H1 (cell line): ENCODE measurements around the gene KCNH1. TPM values are rescaled to one million over a fixed set of nuclear protein-coding genes. Genes with fewer than 3 reads are reported as not detected.

Experiments
- CTCF ChIA-PET: fragments of 300-600 bp; sonication (Branson Sonifier 250); formaldehyde crosslinking; loops from one replicate; lab custom pipeline; 2021; ENCODE audit not compliant: partially characterized antibody; lab: Charles Lee
- POLR2A ChIA-PET: fragments of 300-600 bp; sonication (Branson Sonifier 250); formaldehyde crosslinking; loops from one replicate; lab custom pipeline; 2021; ENCODE audit warnings: inconsistent platforms; ENCODE audit not compliant: partially characterized antibody; lab: Charles Lee
- DNase-seq, 2 experiments: peaks; one replicate each; pipeline versions ENCODE4 v3.0.0 to v3.0.0-alpha.2; 2010 to 2022; ENCODE audit warnings: low spot score in 2 of 2, low read depth in 1 of 2, mixed read lengths in 1 of 2
- FAIRE-seq: peaks from 2 replicates; lab custom pipeline; 2011; peaks lifted over from hg19 to GRCh38; lab: Jason Lieb, UNC
- H2AFZ ChIP-seq: 2 replicates; pipeline ENCODE4 v1.8.1; 2012; ENCODE audit warnings: low read length, inconsistent platforms
- H2AK5ac ChIP-seq: 2 replicates; pipeline ENCODE4 v1.6.1; 2013; ENCODE audit warnings: low read depth, low read length
- H2BK120ac ChIP-seq: replicated peaks from 2 replicates; pipeline ENCODE3; 2013; ENCODE audit warnings: low read depth, low read length, inconsistent platforms
- H2BK12ac ChIP-seq: 2 replicates; pipeline ENCODE4 v1.6.1; 2013; ENCODE audit warnings: low read depth, low read length
- H2BK15ac ChIP-seq: 2 replicates; pipeline ENCODE4 v1.6.1; 2013; ENCODE audit warnings: low read length
- H2BK20ac ChIP-seq: 2 replicates; pipeline ENCODE4 v1.6.1; 2013; ENCODE audit warnings: low read length
- H2BK5ac ChIP-seq: 2 replicates; pipeline ENCODE4 v1.6.1; 2013; ENCODE audit warnings: low read depth, low read length
- H3K14ac ChIP-seq: 2 replicates; pipeline ENCODE4 v1.6.1; 2013; ENCODE audit warnings: inconsistent platforms; ENCODE audit not compliant: insufficient read length
- H3K18ac ChIP-seq: 2 replicates; pipeline ENCODE4 v1.6.1; 2013; ENCODE audit warnings: low read length; ENCODE audit errors: extremely low read depth
- H3K23ac ChIP-seq: 2 replicates; pipeline ENCODE4 v1.6.1; 2013; ENCODE audit warnings: inconsistent platforms; ENCODE audit not compliant: insufficient read length
- H3K23me2 ChIP-seq: 2 replicates; pipeline ENCODE4 v1.6.1; 2013; ENCODE audit warnings: low read depth, low read length
- H3K27ac ChIP-seq: 2 replicates; pipeline ENCODE4 v1.6.1; 2011; ENCODE audit warnings: low read depth, low read length, inconsistent platforms
- H3K27me3 ChIP-seq, 4 experiments: replicated peaks in 1 of 4; 1 replicate in 1 of 4; 2 replicates in 3 of 4; pipeline versions ENCODE4 v1.6.1 to v1.8.1; 2011 to 2013; ENCODE audit warnings: low read length in 3 of 4, mild to moderate bottlenecking in 3 of 4, inconsistent platforms in 2 of 4, mixed read lengths in 2 of 4, moderate library complexity in 1 of 4; ENCODE audit not compliant: control insufficient read depth in 3 of 4, insufficient read depth in 3 of 4; ENCODE audit errors: extremely low read depth in 1 of 4
- H3K36me3 ChIP-seq, 4 experiments: 2 replicates each; pipeline versions ENCODE4 v1.6.1 to v1.8.1; 2011 to 2013; ENCODE audit warnings: mild to moderate bottlenecking in 4 of 4, low read length in 3 of 4, moderate library complexity in 2 of 4, control low read depth in 1 of 4, inconsistent platforms in 1 of 4; ENCODE audit not compliant: insufficient read depth in 4 of 4, control insufficient read depth in 2 of 4
- H3K4ac ChIP-seq: replicated peaks from 2 replicates; pipeline ENCODE3; 2013; ENCODE audit warnings: low read length, low read depth, mixed read lengths, inconsistent platforms; ENCODE audit not compliant: insufficient read length
- H3K4me1 ChIP-seq, 4 experiments: replicated peaks in 1 of 4; 1 replicate in 1 of 4; 2 replicates in 3 of 4; pipeline versions ENCODE4 v1.6.1 to v1.8.1; 2011 to 2013; ENCODE audit warnings: low read length in 3 of 4, inconsistent platforms in 2 of 4, mixed read lengths in 1 of 4; ENCODE audit not compliant: insufficient read depth in 4 of 4, control insufficient read depth in 3 of 4
- H3K4me2 ChIP-seq, 2 experiments: 2 replicates each; pipeline versions ENCODE4 v1.6.1 to v1.8.1; 2011 to 2013; ENCODE audit warnings: low read depth in 2 of 2, low read length in 2 of 2, control low read depth in 1 of 2, inconsistent platforms in 1 of 2, mild to moderate bottlenecking in 1 of 2; ENCODE audit not compliant: insufficient read depth in 1 of 2
- H3K4me3 ChIP-seq, 4 experiments: fragments of 200-600, 300-600 bp in 1 of 4; sonication (generic), shearing (Covaris generic), sonication (Bioruptor Twin) in 1 of 4; 2 replicates each; pipeline versions ENCODE4 v1.5.1 to v1.8.1; 2011 to 2016; ENCODE audit warnings: low read length in 4 of 4, low read depth in 3 of 4, control low read depth in 2 of 4, inconsistent platforms in 2 of 4, mild to moderate bottlenecking in 2 of 4, mixed read lengths in 1 of 4, moderate library complexity in 1 of 4; ENCODE audit not compliant: insufficient read depth in 2 of 4; ENCODE audit errors: extremely low read depth in 1 of 4
- H3K56ac ChIP-seq: replicated peaks from 2 replicates; pipeline ENCODE3; 2013; ENCODE audit warnings: low read depth, mild to moderate bottlenecking, mixed read lengths, low read length, inconsistent platforms; ENCODE audit not compliant: insufficient read length
- H3K79me1 ChIP-seq: 2 replicates; pipeline ENCODE4 v1.6.1; 2013; ENCODE audit warnings: low read depth, low read length, control low read depth
- H3K79me2 ChIP-seq, 2 experiments: 2 replicates each; pipeline versions ENCODE4 v1.6.1 to v1.8.1; 2012 to 2013; ENCODE audit warnings: low read length in 2 of 2, mild to moderate bottlenecking in 2 of 2, inconsistent platforms in 1 of 2; ENCODE audit not compliant: insufficient read depth in 2 of 2, control insufficient read depth in 1 of 2
- H3K9ac ChIP-seq, 4 experiments: replicated peaks in 1 of 4; 1 replicate in 1 of 4; 2 replicates in 3 of 4; pipeline versions ENCODE4 v1.6.1 to v1.8.1; 2011 to 2013; ENCODE audit warnings: low read depth in 3 of 4, low read length in 3 of 4, control low read depth in 2 of 4, mild to moderate bottlenecking in 2 of 4, moderate library complexity in 2 of 4, inconsistent platforms in 1 of 4; ENCODE audit errors: extremely low read depth in 1 of 4
- H3K9me3 ChIP-seq, 2 experiments: 2 replicates each; pipeline versions ENCODE4 v1.6.1 to v1.8.1; 2012 to 2013; ENCODE audit warnings: mild to moderate bottlenecking in 2 of 2, moderate library complexity in 2 of 2, control low read depth in 1 of 2, inconsistent platforms in 1 of 2, low read depth in 1 of 2, low read length in 1 of 2, mixed read lengths in 1 of 2; ENCODE audit not compliant: insufficient read depth in 2 of 2
- H4K20me1 ChIP-seq, 2 experiments: replicated peaks in 1 of 2; 2 replicates each; pipeline versions ENCODE3 to v1.8.1; 2011 to 2013; ENCODE audit warnings: inconsistent platforms in 2 of 2, low read length in 2 of 2, mild to moderate bottlenecking in 1 of 2; ENCODE audit not compliant: insufficient read depth in 2 of 2, control insufficient read depth in 1 of 2
- H4K5ac ChIP-seq: 2 replicates; pipeline ENCODE4 v1.6.1; 2013; ENCODE audit warnings: low read length, low read depth, mixed read lengths, inconsistent platforms; ENCODE audit not compliant: insufficient read length
- H4K8ac ChIP-seq: 2 replicates; pipeline ENCODE4 v1.8.0; 2013; ENCODE audit warnings: mild to moderate bottlenecking, moderate library complexity, low read length, inconsistent platforms; ENCODE audit not compliant: insufficient read depth; ENCODE audit errors: extremely low read depth
- H4K91ac ChIP-seq: replicated peaks from 2 replicates; pipeline ENCODE3; 2013; ENCODE audit warnings: low read length, mixed read lengths, inconsistent platforms; ENCODE audit not compliant: insufficient read length
- BCL11A ChIP-seq, 2 experiments: IDR thresholded peaks; one replicate each; pipeline ENCODE4 v1.6.1; 2011; ENCODE audit warnings: low read depth in 2 of 2, low read length in 2 of 2, mild to moderate bottlenecking in 2 of 2
- CBX8 ChIP-seq: fragments of 300-800, 300-1000 bp; sonication (generic); IDR thresholded peaks from 2 replicates; pipeline ENCODE4 v1.7.1; 2016; ENCODE audit warnings: low read depth, low read length, borderline replicate concordance
- CEBPB ChIP-seq: IDR thresholded peaks from 2 replicates; pipeline ENCODE4 v1.6.1; 2012; ENCODE audit warnings: low read depth, low read length
- HDAC6 ChIP-seq: IDR thresholded peaks from one replicate; pipeline ENCODE4 v1.7.1; 2012; ENCODE audit warnings: low read depth, mild to moderate bottlenecking, inconsistent platforms, low read length, moderate library complexity
- NANOG ChIP-seq: IDR thresholded peaks from 2 replicates; pipeline ENCODE4 v1.6.1; 2011; ENCODE audit warnings: low read length, low read depth, mild to moderate bottlenecking, inconsistent platforms; ENCODE audit not compliant: insufficient read depth, poor library complexity, severe bottlenecking
- NRF1 ChIP-seq: IDR thresholded peaks from 2 replicates; pipeline ENCODE4 v1.6.1; 2011; ENCODE audit warnings: mild to moderate bottlenecking, low read depth, low read length, improper control_type of control experiment
- SAP30 ChIP-seq: fragments of 300-600 bp; sonication (generic); IDR thresholded peaks from 2 replicates; pipeline ENCODE4 v1.7.1; 2012; ENCODE audit warnings: low read length, moderate library complexity, mild to moderate bottlenecking, inconsistent platforms; ENCODE audit not compliant: insufficient read depth, insufficient replicate concordance
- SIX5 ChIP-seq: IDR thresholded peaks from 2 replicates; pipeline ENCODE4 v1.6.1; 2011; ENCODE audit warnings: mild to moderate bottlenecking, low read depth, low read length
- USF2 ChIP-seq: IDR thresholded peaks from 2 replicates; pipeline ENCODE4 v1.6.1; 2011; ENCODE audit warnings: low read length, improper control_type of control experiment
- WGBS, 2 experiments: shearing (Covaris generic) in 1 of 2; methylation state at CpG; one replicate each; pipeline versions ENCODE4 v1.1.6 to v1.1.7; 2013 to 2015; ENCODE audit warnings: low lambda C conversion rate in 2 of 2, mixed read lengths in 2 of 2, inconsistent platforms in 1 of 2, low coverage in 1 of 2, missing lambda C conversion rate in 1 of 2; ENCODE audit not compliant: insufficient replicate concordance in 2 of 2, insufficient coverage in 1 of 2, insufficient read length in 1 of 2; ENCODE audit errors: extremely low coverage in 1 of 2, missing lambda C conversion rate in 1 of 2; 5-methylcytosine and 5-hydroxymethylcytosine counted together
- polyA plus RNA-seq, 7 experiments: library from polyadenylated mRNA; depleted of rRNA in 3 of 7; stranded (reverse) in 5 of 7; unstranded in 2 of 7; fragments of >200 nt in 5 of 7; fragments of 200-250 nt in 2 of 7; gene quantifications; 1 replicate in 5 of 7; 2 replicates in 1 of 7; 4 replicates in 1 of 7; pipeline versions ENCODE4 v1.2.1 to v1.2.3, GENCODE V29; 2011 to 2013; ENCODE audit warnings: missing spikeins in 2 of 7, mixed read lengths in 2 of 7
- total RNA-seq: library from RNA; stranded (reverse); fragmentation: NEBNext Ultra II Directional; extraction: Animal tissue kit (Norgen Biotek cat#: 25700); gene quantifications from 2 replicates; pipeline ENCODE4 v1.2.1, GENCODE V29; 2021
- TF ChIP-seq, protein P1 (sequence below): IDR thresholded peaks from 2 replicates; pipeline ENCODE4 v1.6.1; 2012; ENCODE audit warnings: inconsistent platforms

KCNH1 gene
- total and polyA plus RNA-seq, 2 of the 8 experiments (the other 6 are each of a cell fraction or from before 2014, with no cell fraction given), result 0.27 to 0.34 TPM

DNA sequence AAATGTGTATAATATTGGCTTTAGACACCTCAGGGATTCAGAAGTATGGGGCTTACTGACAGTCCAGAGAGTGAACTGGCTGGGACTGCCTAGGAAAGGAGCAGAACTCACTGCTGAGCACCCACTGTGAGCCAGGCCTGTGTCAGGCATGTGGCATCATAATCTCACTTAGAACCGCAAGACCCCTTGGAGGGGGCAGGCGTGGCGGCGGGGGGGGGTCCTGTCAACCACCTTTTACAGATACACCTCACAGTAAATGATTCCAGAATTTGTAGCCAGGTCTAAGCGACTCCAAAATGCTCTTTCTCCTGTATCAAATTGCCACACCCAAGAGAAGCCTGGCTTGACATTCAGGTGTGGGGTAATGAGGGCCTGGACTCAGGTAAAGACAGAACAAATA is 235.5 kb downstream of the KCNH1 start:
- Histone ChIP-seq H3K36me3 (no peaks in the 10 kb centered on the region), H2BK20ac (no peak overlapping the region), H3K4ac (no peak overlapping the region), H2BK120ac (no peak overlapping the region), H2BK12ac (no peak overlapping the region), H3K4me2 (no peak overlapping the region), H3K14ac (no peak overlapping the region), H3K27ac (no peak overlapping the region), H2AK5ac (no peak overlapping the region), H3K79me2 (no peaks in the 10 kb centered on the region), H3K4me3 (no peak overlapping the region), H3K27me3 (no peaks in the 10 kb centered on the region), H3K56ac (no peak overlapping the region), H4K20me1 (no peaks in the 10 kb centered on the region), H3K18ac (no peak overlapping the region), H3K4me1 (no peaks in the 10 kb centered on the region), H2BK5ac (no peak overlapping the region), H4K91ac (no peak overlapping the region), H4K8ac (no peak overlapping the region)
- no peak for DNase-seq
- ChIA-PET CTCF (no interaction called here), POLR2A (no interaction called here)
- WGBS, 2 experiments, result 85% methylated on average over 5 of the region's 5 CpGs; no CpG with 5 or more reads in 1 of the 2 experiments
- no peak for TF ChIP-seq NANOG
- no peak for TF ChIP-seq SIX5
- TF ChIP-seq NRF1, result no peak
- no peak for TF ChIP-seq BCL11A (IDR thresholded peaks at IDR 0.05; ENCODE audit: low read depth in 2 of 2, low read length in 2 of 2)
- TF ChIP-seq HDAC6, result no peak
- no peak for TF ChIP-seq SAP30
- TF ChIP-seq, protein P1, sequence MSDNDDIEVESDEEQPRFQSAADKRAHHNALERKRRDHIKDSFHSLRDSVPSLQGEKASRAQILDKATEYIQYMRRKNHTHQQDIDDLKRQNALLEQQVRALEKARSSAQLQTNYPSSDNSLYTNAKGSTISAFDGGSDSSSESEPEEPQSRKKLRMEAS, result no peak
- TF ChIP-seq CEBPB, result no peak
- no peak for TF ChIP-seq USF2
- no peak for TF ChIP-seq CBX8
- TF ChIP-seq, all 59 proteins: peak for 0
- no peak overlapping the region for H2BK15ac ChIP-seq
- H3K23ac ChIP-seq, result no peak overlapping the region
- H3K9ac ChIP-seq, result no peak overlapping the region
- H3K9me3 ChIP-seq, result no peaks in the 10 kb centered on the region
- FAIRE-seq, result no peak
- no peak overlapping the region for H2AFZ ChIP-seq
- no peaks in the 10 kb centered on the region for H3K79me1 ChIP-seq
- H3K23me2 ChIP-seq, result no peaks in the 10 kb centered on the region
- no peak overlapping the region for H4K5ac ChIP-seq
